GM23338 (cell line): Measurements from ENCODE around the gene DLG4. TPM values are rescaled to one million over a fixed set of nuclear protein-coding genes. Genes with fewer than 3 reads are reported as not detected.

Experiments used
- ATAC-seq: fragments of 200-7000 bp; cut with Tn5 transposase; 3 replicates; pipeline ENCODE4 v1.9.1; 2020
- DNase-seq: peaks from one replicate; pipeline ENCODE4 v3.0.0-alpha.2; 2015; ENCODE audit warnings: low spot score
- H2AFZ ChIP-seq: fragments of 200-600 bp; sonication (generic); 2 replicates; pipeline ENCODE4 v1.8.0; 2016; ENCODE audit warnings: antibody characterized with exemption, mild to moderate bottlenecking, moderate library complexity
- H3F3A ChIP-seq: fragments of 200-600 bp; sonication (generic); replicated peaks from 2 replicates; pipeline ENCODE4 v1.8.0; 2017; ENCODE audit warnings: antibody characterized with exemption, mixed run types, low read depth
- H3K27ac ChIP-seq: fragments of 200-600 bp; sonication (generic); 2 replicates; pipeline ENCODE4 v1.6.1; 2016; ENCODE audit warnings: low read depth
- H3K27me3 ChIP-seq: fragments of 200-600 bp; sonication (generic); 2 replicates; pipeline ENCODE4 v1.8.0; 2016; ENCODE audit warnings: mild to moderate bottlenecking, mixed run types, moderate library complexity; ENCODE audit not compliant: insufficient read depth
- H3K36me3 ChIP-seq: fragments of 200-600 bp; sonication (generic); 2 replicates; pipeline ENCODE4 v1.8.0; 2016; ENCODE audit warnings: mild to moderate bottlenecking; ENCODE audit not compliant: insufficient read depth
- H3K4me1 ChIP-seq: fragments of 200-600 bp; sonication (generic); 2 replicates; pipeline ENCODE4 v1.8.0; 2016; ENCODE audit warnings: mild to moderate bottlenecking, moderate library complexity; ENCODE audit not compliant: insufficient read depth
- H3K4me2 ChIP-seq: fragments of 200-600 bp; sonication (generic); 2 replicates; pipeline ENCODE4 v1.7.1; 2017; ENCODE audit warnings: mixed run types
- H3K4me3 ChIP-seq: fragments of 200-600 bp; sonication (generic); 2 replicates; pipeline ENCODE4 v1.6.1; 2016; ENCODE audit warnings: mixed run types
- H3K79me2 ChIP-seq: fragments of 200-600 bp; sonication (generic); replicated peaks from 2 replicates; pipeline ENCODE4 v1.8.0; 2017; ENCODE audit warnings: mild to moderate bottlenecking; ENCODE audit not compliant: insufficient read depth
- H3K9me2 ChIP-seq: fragments of 200-600 bp; sonication (generic); 2 replicates; pipeline ENCODE4 v1.8.0; 2017; ENCODE audit not compliant: insufficient read depth
- H4K20me1 ChIP-seq: fragments of 200-600 bp; sonication (generic); replicated peaks from 2 replicates; pipeline ENCODE4 v1.8.0; 2017; ENCODE audit warnings: mild to moderate bottlenecking; ENCODE audit not compliant: insufficient read depth
- H3K27ac Mint-ChIP-seq: 2 replicates; pipeline ENCODE4 v1.8.0; 2020; ENCODE audit warnings: inconsistent platforms, mild to moderate bottlenecking, moderate library complexity, mixed read lengths
- H3K27me3 Mint-ChIP-seq: 3 replicates; pipeline ENCODE4 v1.8.0; 2022; ENCODE audit warnings: low read depth, mild to moderate bottlenecking, moderate library complexity, mixed read lengths, inconsistent platforms; ENCODE audit not compliant: insufficient read depth, poor library complexity
- H3K36me3 Mint-ChIP-seq: 3 replicates; pipeline ENCODE4 v1.8.0; 2021; ENCODE audit warnings: low read depth, mild to moderate bottlenecking, inconsistent platforms, moderate library complexity, mixed read lengths
- H3K4me1 Mint-ChIP-seq: 3 replicates; pipeline ENCODE4 v1.8.0; 2020; ENCODE audit warnings: mild to moderate bottlenecking, inconsistent platforms, mixed read lengths
- H3K4me3 Mint-ChIP-seq: 3 replicates; pipeline ENCODE4 v1.8.0; 2021; ENCODE audit warnings: moderate library complexity, mild to moderate bottlenecking, inconsistent platforms, mixed read lengths
- H3K9me3 Mint-ChIP-seq: 3 replicates; pipeline ENCODE4 v1.8.0; 2020; ENCODE audit warnings: moderate library complexity, mild to moderate bottlenecking, inconsistent platforms, mixed read lengths
- CTCF ChIP-seq, 2 experiments: fragments of 200-600 bp in 1 of 2; sonication (generic) in 1 of 2; conservative IDR thresholded peaks; 2 replicates each; pipeline versions ENCODE4 v1.5.1 to v1.6.1; 2016 to 2017; ENCODE audit warnings: antibody characterized with exemption in 2 of 2, low read depth in 2 of 2, mild to moderate bottlenecking in 2 of 2, moderate library complexity in 1 of 2
- EZH2 ChIP-seq: fragments of 200-600 bp; sonication (generic); IDR thresholded peaks from one replicate; pipeline ENCODE4 v1.8.0; 2017; ENCODE audit warnings: antibody characterized with exemption, mild to moderate bottlenecking, low read depth; ENCODE audit not compliant: unreplicated experiment
- EZH2phosphoT487 ChIP-seq: fragments of 200-600 bp; sonication (generic); IDR thresholded peaks from one replicate; pipeline ENCODE4 v1.8.1; 2018; ENCODE audit warnings: antibody characterized with exemption; ENCODE audit not compliant: unreplicated experiment
- JUNB ChIP-seq: IDR thresholded peaks from one replicate; pipeline ENCODE4 v1.6.1; 2016; ENCODE audit warnings: antibody characterized with exemption; ENCODE audit not compliant: unreplicated experiment
- NANOG ChIP-seq: IDR thresholded peaks from 2 replicates; pipeline ENCODE4 v1.6.1; 2016; ENCODE audit warnings: antibody characterized with exemption, borderline replicate concordance
- POLR2AphosphoS5 ChIP-seq: IDR thresholded peaks from 2 replicates; pipeline ENCODE4 v1.6.1; 2016; ENCODE audit warnings: antibody characterized with exemption, low read depth
- REST ChIP-seq: IDR thresholded peaks from one replicate; pipeline ENCODE4 v1.6.1; 2018; ENCODE audit warnings: antibody characterized with exemption; ENCODE audit not compliant: unreplicated experiment
- STAT1 ChIP-seq: IDR thresholded peaks from one replicate; pipeline ENCODE4 v1.6.1; 2016; ENCODE audit warnings: antibody characterized with exemption; ENCODE audit not compliant: unreplicated experiment
- ZNF331 ChIP-seq: fragments of 250-450 bp; sonication (Bioruptor Pico); IDR thresholded peaks from 2 replicates; pipeline ENCODE4 v1.5.0; 2020; ENCODE audit warnings: low read depth, mild to moderate bottlenecking, moderate library complexity
- polyA plus RNA-seq: library from polyadenylated mRNA; unstranded; fragments of >200 nt; fragmentation: Nextera tagmentation; extraction: Ambion mirVana; gene quantifications from 2 replicates; pipeline ENCODE4 v1.2.1, GENCODE V29; 2016
- total RNA-seq: library from RNA; depleted of rRNA; stranded (reverse); fragments of >200 nt; shearing (Covaris generic); gene quantifications from 2 replicates; pipeline ENCODE4 v1.2.3, GENCODE V29; 2014

DLG4 gene
- total and polyA plus RNA-seq, 2 experiments from 2014 or later = 11.1 to 31.0 TPM

DNA sequence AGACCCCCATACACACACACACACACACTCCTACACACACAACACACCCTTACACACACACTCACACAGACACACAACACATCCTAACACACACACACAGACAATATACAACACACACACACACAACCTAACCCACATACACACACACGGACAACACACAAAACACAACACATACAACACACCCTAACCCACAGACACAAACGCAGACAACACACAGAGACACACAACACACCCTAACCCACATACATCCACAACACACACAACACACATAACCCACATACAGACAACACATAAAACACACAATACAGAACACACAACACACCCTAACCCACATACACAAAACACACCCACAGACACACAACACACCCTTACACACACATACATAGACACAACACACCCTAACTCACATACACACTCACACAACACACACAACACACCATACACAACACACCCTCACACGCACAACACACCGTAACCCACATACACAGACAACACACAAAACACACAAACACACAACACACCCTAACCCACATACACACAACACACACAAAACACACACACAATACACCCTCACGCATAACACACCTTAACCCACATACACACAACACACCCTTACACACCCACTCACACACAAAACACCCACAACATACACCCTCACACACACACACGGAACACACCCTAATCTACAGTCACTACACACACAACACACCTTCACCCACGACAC lies 44.9 kb downstream of the DLG4 start:
- Mint-ChIP-seq H3K36me3 (peaks cover 5% of the 10 kb centered on the region; the same call in 2 of the 3 replicates), H3K27me3 (peaks cover 13% of the 10 kb centered on the region), H3K4me1 (peaks cover 12% of the 10 kb centered on the region; the same call in 2 of the 3 replicates), H3K9me3 (no peaks in the 10 kb centered on the region), H3K4me3 (no peak overlapping the region), H3K27ac (no peak overlapping the region)
- Histone ChIP-seq H2AFZ (peak overlapping the region; percentile 89), H3F3A (peaks cover 21% of the 10 kb centered on the region), H3K9me2 (no peaks in the 10 kb centered on the region), H3K27me3 (peaks cover 60% of the 10 kb centered on the region), H4K20me1 (no peaks in the 10 kb centered on the region), H3K36me3 (no peaks in the 10 kb centered on the region), H3K79me2 (no peaks in the 10 kb centered on the region), H3K4me1 (peaks cover 4% of the 10 kb centered on the region; the same call in 1 of the 2 replicates), H3K27ac (no peak overlapping the region), H3K4me2 (peak overlapping the region; percentile 85), H3K4me3 (peak overlapping the region; percentile 65)
- no peak for TF ChIP-seq JUNB
- TF ChIP-seq REST = no peak
- TF ChIP-seq CTCF (conservative IDR thresholded peaks at IDR 0.05; ENCODE audit: low read depth in 2 of 2) = no peak
- DNase-seq (no peak), ATAC-seq (no peak)

GRCh38 chr17:7173687-7174602 lies 45.7 kb downstream of the DLG4 start:
- peaks cover 4% of the 10 kb centered on the region; the same call in 1 of the 3 replicates for H3K9me3 Mint-ChIP-seq
- TF ChIP-seq NANOG = no peak
- no peak for TF ChIP-seq REST
- no peak for TF ChIP-seq EZH2phosphoT487
- peak; percentile 50 to 84 for TF ChIP-seq CTCF (conservative IDR thresholded peaks at IDR 0.05; ENCODE audit: low read depth in 2 of 2)
- 0 out of 2 replicates have a peak, but pooled peaks have one; percentile 25 for TF ChIP-seq POLR2AphosphoS5
- no peak for TF ChIP-seq ZNF331 (CRISPR knock-in tag)
- no peak for TF ChIP-seq STAT1
- TF ChIP-seq EZH2 = no peak

More at GRCh38 chr17:7173687-7174602, 45.7 kb downstream of the DLG4 start:
- Mint-ChIP-seq H3K27me3 (peaks cover 17% of the 10 kb centered on the region), H3K36me3 (peaks cover 10% of the 10 kb centered on the region; the same call in 2 of the 3 replicates), H3K4me3 (no peak overlapping the region), H3K4me1 (peaks cover 5% of the 10 kb centered on the region; the same call in 2 of the 3 replicates), H3K27ac (no peak overlapping the region)
- Histone ChIP-seq H4K20me1 (no peaks in the 10 kb centered on the region), H3K79me2 (no peaks in the 10 kb centered on the region), H3K4me2 (peak overlapping the region; percentile 85), H3K4me3 (peak overlapping the region; percentile 65), H3K4me1 (peaks cover 4% of the 10 kb centered on the region; the same call in 1 of the 2 replicates), H3K27ac (no peak overlapping the region), H3K9me2 (no peaks in the 10 kb centered on the region), H3F3A (peaks cover 21% of the 10 kb centered on the region), H3K36me3 (no peaks in the 10 kb centered on the region), H2AFZ (peak overlapping the region; percentile 89), H3K27me3 (peaks cover 58% of the 10 kb centered on the region)
- ATAC-seq (peak; percentile 77), DNase-seq (peak; percentile 96)
